ENCODE data around the gene WDR43.

- TF ChIP-seq, protein P1, sequence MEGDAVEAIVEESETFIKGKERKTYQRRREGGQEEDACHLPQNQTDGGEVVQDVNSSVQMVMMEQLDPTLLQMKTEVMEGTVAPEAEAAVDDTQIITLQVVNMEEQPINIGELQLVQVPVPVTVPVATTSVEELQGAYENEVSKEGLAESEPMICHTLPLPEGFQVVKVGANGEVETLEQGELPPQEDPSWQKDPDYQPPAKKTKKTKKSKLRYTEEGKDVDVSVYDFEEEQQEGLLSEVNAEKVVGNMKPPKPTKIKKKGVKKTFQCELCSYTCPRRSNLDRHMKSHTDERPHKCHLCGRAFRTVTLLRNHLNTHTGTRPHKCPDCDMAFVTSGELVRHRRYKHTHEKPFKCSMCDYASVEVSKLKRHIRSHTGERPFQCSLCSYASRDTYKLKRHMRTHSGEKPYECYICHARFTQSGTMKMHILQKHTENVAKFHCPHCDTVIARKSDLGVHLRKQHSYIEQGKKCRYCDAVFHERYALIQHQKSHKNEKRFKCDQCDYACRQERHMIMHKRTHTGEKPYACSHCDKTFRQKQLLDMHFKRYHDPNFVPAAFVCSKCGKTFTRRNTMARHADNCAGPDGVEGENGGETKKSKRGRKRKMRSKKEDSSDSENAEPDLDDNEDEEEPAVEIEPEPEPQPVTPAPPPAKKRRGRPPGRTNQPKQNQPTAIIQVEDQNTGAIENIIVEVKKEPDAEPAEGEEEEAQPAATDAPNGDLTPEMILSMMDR (IDR thresholded peaks at IDR 0.05): no peak
- no peak for TF ChIP-seq POLR2A (IDR thresholded peaks at IDR 0.05)
These were observed 14.3 kb upstream of the WDR43 start for GRCh38 chr2:28880193-28880592.

All from thyroid gland (tissue), 4 donors.